Testis (tissue), 2 donors: ENCODE measurements around the gene MRPS26.

Experiments
- CTCF ChIP-seq, 3 experiments: fragments of 450-650 bp in 2 of 3; fragments of 200-600 bp in 1 of 3; sonication (generic) in 1 of 3; IDR thresholded peaks; one replicate each; pipeline ENCODE4 v1.5.1; 2016 to 2019; ENCODE audit warnings: antibody characterized with exemption in 3 of 3, mild to moderate bottlenecking in 2 of 3, moderate library complexity in 1 of 3
- POLR2A ChIP-seq: fragments of 450-650 bp; IDR thresholded peaks from one replicate; pipeline ENCODE4 v1.6.1; 2017; ENCODE audit warnings: antibody characterized with exemption, mild to moderate bottlenecking, moderate library complexity

DNA sequence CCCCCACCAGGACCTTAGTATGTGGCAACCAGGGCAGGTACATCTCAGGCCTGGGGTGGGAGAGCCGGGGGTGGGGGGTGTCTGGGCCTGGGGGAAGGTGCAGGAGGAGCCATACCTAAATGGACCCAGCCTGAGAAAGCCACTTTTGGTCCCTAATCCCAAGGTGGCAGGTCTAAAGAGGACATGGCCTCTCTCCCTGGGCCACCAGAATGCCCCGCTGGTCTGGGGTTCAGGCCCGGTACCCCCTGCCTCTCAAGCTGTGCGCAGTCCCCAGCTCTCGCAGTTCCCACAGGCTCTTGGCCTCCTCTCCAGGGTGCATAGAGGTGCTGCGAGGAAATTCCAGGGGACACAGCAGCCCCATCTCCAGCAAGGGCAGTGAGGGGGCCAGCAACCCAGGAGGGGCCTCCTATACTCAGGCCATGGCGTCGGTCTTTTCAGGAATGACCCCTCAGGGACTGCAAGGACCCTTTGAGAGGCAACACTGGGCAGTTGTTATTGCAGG lies 39.8 kb downstream of the MRPS26 start:
- TF ChIP-seq CTCF (IDR thresholded peaks at IDR 0.05) (no peak), POLR2A (no peak)
